Lower lobe of right lung (tissue), 2 donors: ENCODE data around the gene TNFRSF11A. TPM values are rescaled to one million over a fixed set of nuclear protein-coding genes. Genes with fewer than 3 reads are reported as not detected.
A peak's percentile ranks its signal among the peaks of the same experiment; 100 is the strongest.

Experiments used
- ATAC-seq, 2 donors: fragments of 200-7000 bp; cut with Tn5 transposase; one replicate each; pipeline ENCODE4 v1.9.1; 2020 to 2022; ENCODE audit warnings: mild to moderate bottlenecking in 2 of 2, moderate library complexity in 2 of 2
- DNase-seq: peaks from one replicate; pipeline ENCODE4 v3.0.0-alpha.2; 2020
- H3K27ac ChIP-seq: fragments of 200-600 bp; one replicate; pipeline ENCODE4 v1.8.0; 2022
- H3K27me3 ChIP-seq: fragments of 200-600 bp; one replicate; pipeline ENCODE4 v1.8.0; 2022; ENCODE audit warnings: low read depth
- H3K36me3 ChIP-seq: fragments of 200-600 bp; one replicate; pipeline ENCODE4 v1.8.0; 2022; ENCODE audit warnings: mild to moderate bottlenecking
- H3K4me1 ChIP-seq: fragments of 200-600 bp; one replicate; pipeline ENCODE4 v1.8.0; 2022
- H3K4me3 ChIP-seq: fragments of 200-600 bp; one replicate; pipeline ENCODE4 v1.8.0; 2022; ENCODE audit warnings: mild to moderate bottlenecking
- H3K9me3 ChIP-seq: fragments of 200-600 bp; one replicate; pipeline ENCODE4 v1.8.0; 2022
- CTCF ChIP-seq: fragments of 200-600 bp; IDR thresholded peaks from one replicate; pipeline ENCODE4 v1.8.0; 2022; ENCODE audit warnings: antibody characterized with exemption, mild to moderate bottlenecking
- intact Hi-C: fragments of 100-400 bp; cut with DNase I; formaldehyde crosslinking; loops from one replicate; pipeline ENCODE4 v1.11.0; 2022
- total RNA-seq: library from RNA; stranded (reverse); fragmentation: NEBNext Ultra II Directional; extraction: Animal tissue kit (Norgen Biotek cat#: 25700); gene quantifications from one replicate; pipeline ENCODE4 v1.2.1, GENCODE V29; 2021
- donor health status: DM: no; HTN: yes; CAD: no; lungs with severe emphysema.

The TNFRSF11A gene
- total RNA-seq, 1 donor from 2014 or later = 3.9 TPM

GRCh38 chr18:62336618-62337017, 11.5 kb downstream of the TNFRSF11A start:
- ATAC-seq = no peak
- Histone ChIP-seq H3K4me3 (no peak overlapping the region), H3K36me3 (no peaks in the 10 kb centered on the region), H3K9me3 (no peaks in the 10 kb centered on the region), H3K4me1 (peaks cover 10% of the 10 kb centered on the region), H3K27ac (no peak overlapping the region), H3K27me3 (peaks cover 10% of the 10 kb centered on the region)
- no peak for TF ChIP-seq CTCF
- intact Hi-C loops = no loop called here
- DNase-seq = no peak

DNA sequence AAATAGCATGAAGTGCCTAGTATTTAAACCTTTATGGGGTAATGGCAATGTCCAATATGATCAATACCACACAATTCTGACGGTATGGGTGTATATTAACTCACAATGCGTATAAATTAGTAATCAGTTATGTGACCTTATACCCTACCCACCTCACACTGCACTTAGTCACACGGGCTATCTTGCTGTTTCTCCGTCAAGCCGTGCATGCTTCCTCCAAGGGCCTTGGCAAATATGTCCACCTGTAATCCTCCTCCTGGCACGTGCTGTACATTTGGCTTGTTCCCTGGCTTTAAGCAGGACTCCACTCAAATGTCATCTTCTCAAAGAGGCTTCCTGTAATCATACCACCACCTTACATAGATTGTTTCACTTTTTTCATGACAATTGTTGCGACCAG, 12.2 kb downstream of the TNFRSF11A start:
- TF ChIP-seq CTCF = no peak
- ATAC-seq = no peak
- Histone ChIP-seq H3K27me3 (peaks cover 6% of the 10 kb centered on the region), H3K36me3 (no peaks in the 10 kb centered on the region), H3K4me1 (peaks cover 5% of the 10 kb centered on the region), H3K4me3 (no peak overlapping the region), H3K27ac (no peak overlapping the region), H3K9me3 (no peaks in the 10 kb centered on the region)
- no peak for DNase-seq
- intact Hi-C loops = no loop called here

- no peak for TF ChIP-seq CTCF
These were observed 13.5 kb downstream of the TNFRSF11A start for GRCh38 chr18:62338446-62339105.

GRCh38 chr18:62339106-62339988, 14.2 kb downstream of the TNFRSF11A start:
- Histone ChIP-seq H3K36me3 (no peaks in the 10 kb centered on the region), H3K4me3 (no peak overlapping the region), H3K27me3 (peaks cover 6% of the 10 kb centered on the region), H3K27ac (no peak overlapping the region), H3K4me1 (peaks cover 5% of the 10 kb centered on the region), H3K9me3 (no peaks in the 10 kb centered on the region)
- TF ChIP-seq CTCF = no peak
- intact Hi-C loops = no loop called here
- ATAC-seq (peak in 1 of 2 donors; percentile 49), DNase-seq (no peak)

More at GRCh38 chr18:62338446-62339105, 13.5 kb downstream of the TNFRSF11A start:
- Histone ChIP-seq H3K27ac (no peak overlapping the region), H3K4me1 (peaks cover 5% of the 10 kb centered on the region), H3K4me3 (no peak overlapping the region), H3K9me3 (no peaks in the 10 kb centered on the region), H3K27me3 (peaks cover 6% of the 10 kb centered on the region), H3K36me3 (no peaks in the 10 kb centered on the region)
- ATAC-seq (no peak), DNase-seq (no peak)
- intact Hi-C loops = no loop called here

DNA sequence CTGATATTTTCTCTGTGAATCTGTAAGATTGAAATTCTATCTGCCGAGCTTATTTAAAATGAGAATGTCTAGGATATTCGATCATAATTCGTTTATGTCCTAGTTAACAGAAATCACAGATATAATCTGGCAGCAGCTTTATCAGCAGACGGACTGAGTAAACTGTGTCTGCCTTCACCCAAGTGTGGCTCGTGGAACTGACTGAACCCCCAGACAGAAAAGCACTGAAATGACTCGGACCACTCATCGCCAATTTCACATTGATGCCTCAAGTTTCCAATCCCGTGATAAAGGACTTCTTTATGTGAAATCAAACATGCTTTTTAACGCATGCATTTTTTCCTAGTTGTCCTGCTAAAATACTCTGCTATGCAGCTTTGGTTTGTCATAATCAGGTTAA, 15.9 kb downstream of the TNFRSF11A start:
- intact Hi-C loops = no loop called here
- DNase-seq (no peak), ATAC-seq (no peak)
- Histone ChIP-seq H3K4me1 (peaks cover 5% of the 10 kb centered on the region), H3K4me3 (no peak overlapping the region), H3K27ac (no peak overlapping the region), H3K36me3 (no peaks in the 10 kb centered on the region), H3K27me3 (peaks cover 6% of the 10 kb centered on the region), H3K9me3 (no peaks in the 10 kb centered on the region)
- no peak for TF ChIP-seq CTCF
